K562 (cell line): ENCODE results near the gene PALLD. TPM values are rescaled to one million over a fixed set of nuclear protein-coding genes. Genes with fewer than 3 reads are reported as not detected.

Experiments
- ATAC-seq: fragments of 200-7000 bp; cut with Tn5 transposase; 3 replicates; pipeline ENCODE4 v1.9.1; 2020; ENCODE audit warnings: moderate library complexity
- BruUV-seq: library from RNA; stranded (reverse); fragments of 400-500 nt; replicated peaks from 2 replicates; lab custom pipeline; 2021; lab: Mats Ljungman, UMichigan
- CTCF ChIA-PET: fragments of 300-600 bp; formaldehyde crosslinking; extraction: SDS; loops from one replicate; lab custom pipeline; 2021; ENCODE audit warnings: low intra/inter-chr PET ratio; lab: Yijun Ruan, JAX
- POLR2A ChIA-PET: fragments of 300-600, 350-650 bp; sonication (Branson Sonifier 250); formaldehyde crosslinking; extraction: SDS; loops from one replicate; lab custom pipeline; 2021; ENCODE audit warnings: antibody characterized with exemption, inconsistent platforms; lab: Yijun Ruan, JAX
- DNase-seq, 4 experiments: peaks; one replicate each; pipeline versions ENCODE4 v3.0.0 to v3.0.0-alpha.2; 2011 to 2018; ENCODE audit warnings: low spot score in 3 of 4, mixed read lengths in 3 of 4; ENCODE audit errors: extremely low read depth in 1 of 4
- FAIRE-seq: peaks from 2 replicates; lab custom pipeline; 2011; peaks lifted over from hg19 to GRCh38; lab: Jason Lieb, UNC
- H2AFZ ChIP-seq: 2 replicates; pipeline ENCODE4 v1.6.0; 2011; ENCODE audit warnings: low read depth, low read length, control low read depth, inconsistent platforms
- H3K27ac ChIP-seq: fragments of 200-600 bp; 3 replicates; pipeline ENCODE4 v1.8.0; 2011; ENCODE audit warnings: low read depth, mild to moderate bottlenecking, control low read depth, inconsistent platforms, low read length, moderate library complexity, mixed read lengths; ENCODE audit errors: extremely low read depth
- H3K27me3 ChIP-seq, 2 experiments: fragments of 300-600 bp in 1 of 2; 2 replicates in 1 of 2; 3 replicates in 1 of 2; pipeline versions ENCODE4 v1.6.0 to v1.8.0; 2011; ENCODE audit warnings: inconsistent platforms in 2 of 2, low read length in 2 of 2, mild to moderate bottlenecking in 1 of 2, mixed read lengths in 1 of 2, moderate library complexity in 1 of 2; ENCODE audit not compliant: control insufficient read depth in 2 of 2, insufficient read depth in 2 of 2
- H3K36me3 ChIP-seq: fragments of 300-600 bp; 3 replicates; pipeline ENCODE4 v1.8.0; 2011; ENCODE audit warnings: mild to moderate bottlenecking, low read length, inconsistent platforms; ENCODE audit not compliant: control insufficient read depth, insufficient read depth
- H3K4me1 ChIP-seq, 2 experiments: fragments of 200-600 bp in 1 of 2; replicated peaks in 1 of 2; 2 replicates in 1 of 2; 3 replicates in 1 of 2; pipeline versions ENCODE4 v1.5.1 to v1.8.0; 2011; ENCODE audit warnings: inconsistent platforms in 2 of 2, low read length in 2 of 2, mild to moderate bottlenecking in 1 of 2, mixed read lengths in 1 of 2, moderate library complexity in 1 of 2; ENCODE audit not compliant: control insufficient read depth in 2 of 2, insufficient read depth in 2 of 2
- H3K4me2 ChIP-seq: 2 replicates; pipeline ENCODE4 v1.6.1; 2011; ENCODE audit warnings: low read length, control low read depth, inconsistent platforms, mixed read lengths; ENCODE audit not compliant: insufficient read depth
- H3K4me3 ChIP-seq: fragments of 200-600 bp; sonication (generic), shearing (Covaris generic); 2 replicates; pipeline ENCODE4 v1.5.1; 2016; ENCODE audit warnings: control low read depth, inconsistent platforms
- H3K79me2 ChIP-seq: fragments of 200-600 bp; 3 replicates; pipeline ENCODE4 v1.8.0; 2011; ENCODE audit warnings: low read length, inconsistent platforms; ENCODE audit not compliant: control insufficient read depth, insufficient read depth
- H3K9ac ChIP-seq, 2 experiments: 2 replicates each; pipeline versions ENCODE4 v1.6.0 to v1.6.1; 2011; ENCODE audit warnings: low read depth in 2 of 2, low read length in 2 of 2, control low read depth in 1 of 2, inconsistent platforms in 1 of 2, mild to moderate bottlenecking in 1 of 2, mixed read lengths in 1 of 2; ENCODE audit not compliant: insufficient read depth in 1 of 2
- H3K9me1 ChIP-seq: one replicate; pipeline ENCODE4 v1.6.0; 2011; ENCODE audit warnings: inconsistent platforms, mild to moderate bottlenecking, low read length, moderate library complexity; ENCODE audit not compliant: control insufficient read depth, insufficient read depth
- H3K9me3 ChIP-seq: replicated peaks from 2 replicates; pipeline ENCODE4 v1.5.1; 2011; ENCODE audit warnings: low read depth, low read length, inconsistent platforms; ENCODE audit not compliant: control insufficient read depth, insufficient read depth
- H4K20me1 ChIP-seq: replicated peaks from 2 replicates; pipeline ENCODE4 v1.6.1; 2011; ENCODE audit warnings: low read length, inconsistent platforms, mixed read lengths; ENCODE audit not compliant: control insufficient read depth, insufficient read depth
- CBX3 ChIP-seq, 2 experiments: IDR thresholded peaks; 1 replicate in 1 of 2; 2 replicates in 1 of 2; pipeline ENCODE4 v1.6.1; 2012; ENCODE audit warnings: inconsistent platforms in 2 of 2, low read length in 2 of 2, borderline replicate concordance in 1 of 2, control low read depth in 1 of 2
- DMBX1 ChIP-seq: fragments of 250-450 bp; sonication (Bioruptor Pico); IDR thresholded peaks from 2 replicates; pipeline ENCODE4 v1.8.0; 2022; ENCODE audit warnings: inconsistent platforms, mild to moderate bottlenecking, moderate library complexity, borderline replicate concordance
- EGR1 ChIP-seq: fragments of 450-650 bp; conservative IDR thresholded peaks from 2 replicates; pipeline ENCODE4 v1.6.1; 2017; ENCODE audit warnings: mild to moderate bottlenecking
- FOXK2 ChIP-seq, 2 experiments: fragments of 450-650 bp; IDR thresholded peaks in 1 of 2; conservative IDR thresholded peaks in 1 of 2; 2 replicates each; pipeline ENCODE4 v1.6.1; 2016; ENCODE audit warnings: low read depth in 2 of 2, mild to moderate bottlenecking in 1 of 2
- GATAD2B ChIP-seq: fragments of 450-650 bp; IDR thresholded peaks from 2 replicates; pipeline ENCODE4 v1.6.1; 2017; ENCODE audit warnings: mild to moderate bottlenecking, borderline replicate concordance
- MAFF ChIP-seq: IDR thresholded peaks from 2 replicates; pipeline ENCODE4 v1.6.1; 2012; ENCODE audit warnings: low read length, improper control_type of control experiment
- MTF1 ChIP-seq: fragments of 250-450 bp; sonication (Bioruptor Pico); IDR thresholded peaks from 2 replicates; pipeline ENCODE4 v1.9.0; 2021; ENCODE audit warnings: moderate library complexity, mild to moderate bottlenecking, inconsistent platforms, borderline replicate concordance
- NFE2 ChIP-seq: IDR thresholded peaks from 2 replicates; pipeline ENCODE4 v1.6.1; 2014; ENCODE audit warnings: antibody characterized with exemption, low read depth
- NUFIP1 ChIP-seq: fragments of 450-650 bp; IDR thresholded peaks from 2 replicates; pipeline ENCODE4 v1.6.1; 2018; ENCODE audit not compliant: partially characterized antibody
- PYGO2 ChIP-seq: fragments of 450-650 bp; IDR thresholded peaks from 2 replicates; pipeline ENCODE4 v1.6.1; 2016; ENCODE audit warnings: mild to moderate bottlenecking, missing genetic modification characterization, moderate library complexity, missing compliant biosample characterization
- ZNF165 ChIP-seq: fragments of 250-450 bp; sonication (Bioruptor Pico); IDR thresholded peaks from 2 replicates; pipeline ENCODE4 v1.4.0; 2020; ENCODE audit warnings: borderline replicate concordance
- ZNF175 ChIP-seq: fragments of 200-800 bp; sonication (Bioruptor generic); IDR thresholded peaks from 2 replicates; pipeline ENCODE4 v1.6.1; 2016; ENCODE audit warnings: low read depth, mild to moderate bottlenecking, missing genetic modification characterization, missing compliant biosample characterization
- WGBS: fragments of 100-300 bp; shearing (Covaris generic); methylation state at CpG from one replicate; pipeline ENCODE4 v1.1.6; 2016; ENCODE audit warnings: low coverage, mixed read lengths; ENCODE audit not compliant: insufficient coverage; ENCODE audit errors: missing lambda C conversion rate; 5-methylcytosine and 5-hydroxymethylcytosine counted together
- in situ Hi-C: fragments of 300-500 bp; cut with MboI; formaldehyde crosslinking; loops from 4 replicates; pipeline ENCODE4 v1.15.0; 2018; ENCODE audit warnings: inconsistent platforms, mixed read lengths
- intact Hi-C: fragments of 100-400 bp; cut with micrococcal nuclease; formaldehyde crosslinking; loops from 2 replicates; pipeline ENCODE4 v1.14.2; 2022
- polyA plus RNA-seq, 8 experiments: library from polyadenylated mRNA; depleted of rRNA in 4 of 8; stranded (reverse) in 5 of 8; unstranded in 3 of 8; fragments of >200 nt; fragmentation: Nextera tagmentation in 2 of 8; fragmentation: Illumina TruSeq in 1 of 8; extraction: Ambion mirVana in 2 of 8; extraction: Trizol in 1 of 8; gene quantifications; 2 replicates each; pipeline versions ENCODE4 v1.2.1 to v1.2.3, GENCODE V29; 2011 to 2014; ENCODE audit warnings: inconsistent platforms in 1 of 8, missing spikeins in 1 of 8
- total RNA-seq, 7 experiments: library from RNA; depleted of rRNA in 6 of 7; stranded (reverse); fragments of >200 nt in 6 of 7; fragmentation: Illumina TruSeq in 2 of 7; extraction: Trizol in 2 of 7; gene quantifications; 2 replicates each; pipeline versions ENCODE4 v1.2.1 to v1.2.3, GENCODE V29; 2011 to 2021; ENCODE audit warnings: low replicate concordance in 1 of 7
- TF ChIP-seq, protein P1 (sequence below): fragments of 250-450 bp; sonication (Bioruptor Pico); IDR thresholded peaks from 2 replicates; pipeline ENCODE4 v1.5.1; 2021; ENCODE audit warnings: mild to moderate bottlenecking

Gene PALLD
- total and polyA plus RNA-seq, 9 of the 15 experiments (the other 6 are each of a cell fraction or from before 2014, with no cell fraction given), result 0.01 to 0.35 (median 0.06) TPM; not detected in 3

DNA sequence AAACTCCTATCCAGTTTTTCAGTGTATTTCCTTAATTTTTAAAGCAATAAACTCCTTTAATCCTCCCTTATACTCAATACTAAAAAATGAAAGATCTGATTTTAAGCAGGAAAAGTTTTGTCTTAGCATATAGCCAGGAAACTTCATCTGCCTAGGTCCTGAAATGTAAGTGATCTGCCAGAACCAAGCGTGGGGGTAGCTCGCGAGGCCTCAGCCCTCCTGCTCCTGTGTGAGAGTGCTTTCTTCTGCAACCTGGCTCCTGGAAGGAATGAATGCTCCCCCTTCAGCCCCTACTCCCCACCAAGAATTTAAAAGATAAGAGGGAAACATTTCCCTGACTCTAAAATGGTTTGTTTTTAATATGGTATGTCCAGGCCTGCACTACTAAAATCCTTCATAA, 353.1 kb downstream of the PALLD start:
- DNase-seq (no peak), FAIRE-seq (no peak), ATAC-seq (no peak)
- Histone ChIP-seq H3K4me1 (no peaks in the 10 kb centered on the region), H3K4me3 (no peak overlapping the region), H3K4me2 (no peak overlapping the region), H3K27me3 (peaks cover 4 to 7% of the 10 kb centered on the region in 2 experiments; a peak in 3 of 5 replicates), H3K79me2 (no peaks in the 10 kb centered on the region), H3K36me3 (no peaks in the 10 kb centered on the region), H3K27ac (no peak overlapping the region), H3K9me1 (no peaks in the 10 kb centered on the region), H4K20me1 (no peaks in the 10 kb centered on the region), H3K9ac (no peak overlapping the region), H2AFZ (no peak overlapping the region)
- WGBS, result 0% methylated on average over 3 of the region's 3 CpGs
- in situ Hi-C loops, result no loop called here
- CTCF ChIA-PET, result no interaction called here
- BruUV-seq, result no TSS peak
- intact Hi-C loops, result no loop called here
- POLR2A ChIA-PET, result no interaction called here
- no peak for TF ChIP-seq ZNF165 (CRISPR knock-in tag)
- no peak for TF ChIP-seq NUFIP1
- no peak for TF ChIP-seq MAFF
- TF ChIP-seq NFE2, result no peak
- TF ChIP-seq, protein P1, sequence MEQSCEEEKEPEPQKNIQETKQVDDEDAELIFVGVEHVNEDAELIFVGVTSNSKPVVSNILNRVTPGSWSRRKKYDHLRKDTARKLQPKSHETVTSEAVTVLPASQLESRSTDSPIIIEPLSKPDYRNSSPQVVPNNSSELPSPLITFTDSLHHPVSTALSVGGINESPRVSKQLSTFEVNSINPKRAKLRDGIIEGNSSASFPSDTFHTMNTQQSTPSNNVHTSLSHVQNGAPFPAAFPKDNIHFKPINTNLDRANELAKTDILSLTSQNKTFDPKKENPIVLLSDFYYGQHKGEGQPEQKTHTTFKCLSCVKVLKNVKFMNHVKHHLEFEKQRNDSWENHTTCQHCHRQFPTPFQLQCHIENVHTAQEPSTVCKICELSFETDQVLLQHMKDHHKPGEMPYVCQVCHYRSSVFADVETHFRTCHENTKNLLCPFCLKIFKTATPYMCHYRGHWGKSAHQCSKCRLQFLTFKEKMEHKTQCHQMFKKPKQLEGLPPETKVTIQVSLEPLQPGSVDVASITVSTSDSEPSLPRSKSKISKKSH, result no peak
- TF ChIP-seq, all 486 proteins: peak for 0
- H3K9me3 ChIP-seq, result no peaks in the 10 kb centered on the region

- Histone ChIP-seq H3K4me1 (no peaks in the 10 kb centered on the region), H2AFZ (no peak overlapping the region), H3K4me2 (no peak overlapping the region), H3K9ac (no peak overlapping the region), H3K36me3 (no peaks in the 10 kb centered on the region), H3K27me3 (peaks cover 2 to 7% of the 10 kb centered on the region in 2 experiments; a peak in 3 of 5 replicates), H3K27ac (no peak overlapping the region), H3K9me1 (no peaks in the 10 kb centered on the region), H3K4me3 (no peak overlapping the region), H3K79me2 (no peaks in the 10 kb centered on the region), H3K9me3 (no peaks in the 10 kb centered on the region), H4K20me1 (no peaks in the 10 kb centered on the region)
- TF ChIP-seq CBX3 (IDR thresholded peaks at IDR 0.05; ENCODE audit: borderline replicate concordance in 1 of 2, low read length in 2 of 2), result no peak
- TF ChIP-seq GATAD2B, result no peak
- TF ChIP-seq PYGO2 (tag), result no peak
- no peak for TF ChIP-seq FOXK2 (conservative IDR thresholded peaks at IDR 0.05 in 1 of 2, IDR thresholded peaks at IDR 0.05 in 1 of 2; ENCODE audit: low read depth in 2 of 2)
- no peak for TF ChIP-seq ZNF175 (CRISPR knock-in tag)
- TF ChIP-seq MTF1, result no peak
- TF ChIP-seq EGR1, result no peak
- TF ChIP-seq DMBX1, result no peak
- BruUV-seq, result no TSS peak
- in situ Hi-C loops, result no loop called here
- POLR2A ChIA-PET, result no interaction called here
- 2% methylated on average over 3 of the region's 3 CpGs for WGBS
- CTCF ChIA-PET, result no interaction called here
- FAIRE-seq (no peak), ATAC-seq (no peak), DNase-seq (no peak)
- intact Hi-C loops, result no loop called here
Observed at GRCh38 chr4:168852387-168852786, 355.5 kb downstream of the PALLD start.
